Small intestine (tissue), 7 donors: ENCODE data around the gene GDPD5. TPM values are rescaled to one million over a fixed set of nuclear protein-coding genes. Genes with fewer than 3 reads are reported as not detected.
A peak's percentile ranks its signal among the peaks of the same experiment; 100 is the strongest.

Experiments
- DNase-seq, 2 donors: peaks; one replicate each; pipeline versions ENCODE4 v3.0.0 to v3.0.0-alpha.2; 2013
- FAIRE-seq: peaks from 2 replicates; lab custom pipeline; 2012; peaks lifted over from hg19 to GRCh38; lab: Jason Lieb, UNC
- H3K27ac ChIP-seq, 3 donors: one replicate each; pipeline ENCODE4 v1.5.1; 2013; ENCODE audit warnings: low read length in 2 of 3, mild to moderate bottlenecking in 2 of 3, control low read depth in 1 of 3, inconsistent platforms in 1 of 3, low read depth in 1 of 3, moderate library complexity in 1 of 3
- H3K27me3 ChIP-seq, 3 donors: one replicate each; pipeline ENCODE4 v1.6.1; 2013; ENCODE audit warnings: low read length in 3 of 3, inconsistent platforms in 1 of 3; ENCODE audit not compliant: control insufficient read depth in 3 of 3, insufficient read depth in 3 of 3
- H3K36me3 ChIP-seq, 3 donors: one replicate each; pipeline ENCODE4 v1.6.1; 2013; ENCODE audit warnings: low read length in 3 of 3, inconsistent platforms in 1 of 3, low read depth in 1 of 3, mild to moderate bottlenecking in 1 of 3, moderate library complexity in 1 of 3; ENCODE audit not compliant: control insufficient read depth in 3 of 3, insufficient read depth in 2 of 3
- H3K4me1 ChIP-seq, 3 donors: one replicate each; pipeline ENCODE4 v1.6.1; 2013; ENCODE audit warnings: low read length in 2 of 3, inconsistent platforms in 1 of 3, low read depth in 1 of 3, mild to moderate bottlenecking in 1 of 3, moderate library complexity in 1 of 3; ENCODE audit not compliant: control insufficient read depth in 3 of 3, insufficient read depth in 2 of 3
- H3K4me3 ChIP-seq, 3 donors: one replicate each; pipeline ENCODE4 v1.5.1; 2013; ENCODE audit warnings: low read length in 3 of 3, control low read depth in 1 of 3, inconsistent platforms in 1 of 3, low read depth in 1 of 3, mild to moderate bottlenecking in 1 of 3, moderate library complexity in 1 of 3
- H3K9me3 ChIP-seq, 2 donors: one replicate each; pipeline ENCODE4 v1.6.1; 2013; ENCODE audit warnings: low read depth in 1 of 2, low read length in 1 of 2; ENCODE audit not compliant: control insufficient read depth in 2 of 2, insufficient read depth in 1 of 2
- WGBS, 3 donors: extraction: QIAGEN DNeasy Blood & Tissue Kit; methylation state at CpG; one replicate each; pipeline ENCODE4 v1.1.7; 2013; 5-methylcytosine and 5-hydroxymethylcytosine counted together
- polyA plus RNA-seq, 4 donors: library from polyadenylated mRNA; stranded (reverse) in 3 of 4; unstranded in 1 of 4; fragments of 200-250 nt in 3 of 4; fragments of 120-200 nt in 1 of 4; gene quantifications; one replicate each; pipeline versions ENCODE4 v1.2.1 to v1.2.3, GENCODE V29; 2013
- donor health status: healthy with polysubstance abuse.
- donor health status: control.
- donor health status: control.
- donor health status: Bipolar disorder and iron deficiency.
- donor health status: healthy.

GDPD5 gene
- polyA plus RNA-seq, 4 donors, result 1.1 to 82.7 (median 6.1) TPM

- 82 to 89% (median 88%) methylated on average over 3 of the region's 3 CpGs for WGBS, 3 donors
- no peaks in the 10 kb centered on the region for H3K27me3 ChIP-seq
- H3K4me1 ChIP-seq, result peaks cover 0 to 69% (median 0%) of the 10 kb centered on the region in 3 donors
- no peaks in the 10 kb centered on the region for H3K9me3 ChIP-seq
- H3K36me3 ChIP-seq, result peaks cover 0 to 50% (median 0%) of the 10 kb centered on the region in 3 donors
- no peak for DNase-seq
- peak overlapping the region in 1 of 3 donors; percentile 95 for H3K27ac ChIP-seq
- no peak for FAIRE-seq
- no peak overlapping the region for H3K4me3 ChIP-seq
Observed at GRCh38 chr11:75507571-75507970, 18.2 kb downstream of the GDPD5 start.

- no peaks in the 10 kb centered on the region for H3K9me3 ChIP-seq
- 89 to 95% (median 92%) methylated on average over 6 of the region's 6 CpGs for WGBS, 3 donors
- FAIRE-seq, result no peak
- H3K27me3 ChIP-seq, result no peaks in the 10 kb centered on the region
- H3K36me3 ChIP-seq, result peaks cover 0 to 46% (median 0%) of the 10 kb centered on the region in 3 donors
- H3K27ac ChIP-seq, result peak overlapping the region in 1 of 3 donors; percentile 95
- peaks cover 0 to 68% (median 0%) of the 10 kb centered on the region in 3 donors for H3K4me1 ChIP-seq
- H3K4me3 ChIP-seq, result no peak overlapping the region
- DNase-seq, result no peak
Observed at GRCh38 chr11:75506827-75507226, 18.9 kb downstream of the GDPD5 start.

- no peaks in the 10 kb centered on the region for H3K27me3 ChIP-seq
- peaks cover 0 to 67% (median 0%) of the 10 kb centered on the region in 3 donors for H3K4me1 ChIP-seq
- FAIRE-seq (no peak), DNase-seq (peak in 1 of 2 donors; percentile 6)
- 72 to 94% (median 89%) methylated on average over 11 of the region's 11 CpGs for WGBS, 3 donors
- no peak overlapping the region for H3K4me3 ChIP-seq
- H3K36me3 ChIP-seq, result peaks cover 0 to 48% (median 0%) of the 10 kb centered on the region in 3 donors
- no peak overlapping the region for H3K27ac ChIP-seq
- H3K9me3 ChIP-seq, result no peaks in the 10 kb centered on the region
Observed at GRCh38 chr11:75505916-75506692, 19.6 kb downstream of the GDPD5 start.

- peaks cover 0 to 54% (median 0%) of the 10 kb centered on the region in 3 donors for H3K4me1 ChIP-seq
- H3K9me3 ChIP-seq, result no peaks in the 10 kb centered on the region
- H3K4me3 ChIP-seq, result no peak overlapping the region
- DNase-seq (no peak), FAIRE-seq (no peak)
- peaks cover 0 to 54% (median 0%) of the 10 kb centered on the region in 3 donors for H3K36me3 ChIP-seq
- WGBS, 3 donors, result 94 to 96% (median 96%) methylated on average over 5 of the region's 5 CpGs
- H3K27ac ChIP-seq, result no peak overlapping the region
- H3K27me3 ChIP-seq, result no peaks in the 10 kb centered on the region
Observed at GRCh38 chr11:75504501-75504900, 21.2 kb downstream of the GDPD5 start.

GRCh38 chr11:75503531-75504099 is 22.1 kb downstream of the GDPD5 start:
- no peak for FAIRE-seq
- DNase-seq, result no peak
- WGBS, 3 donors, result 88 to 93% (median 90%) methylated on average over 5 of the region's 5 CpGs
- Histone ChIP-seq H3K36me3 (peaks cover 0 to 50% (median 0%) of the 10 kb centered on the region in 3 donors), H3K4me3 (no peak overlapping the region), H3K27me3 (no peaks in the 10 kb centered on the region), H3K9me3 (no peaks in the 10 kb centered on the region), H3K4me1 (peaks cover 0 to 48% (median 0%) of the 10 kb centered on the region in 3 donors), H3K27ac (no peak overlapping the region)

- Histone ChIP-seq H3K36me3 (peaks cover 0 to 51% (median 0%) of the 10 kb centered on the region in 3 donors), H3K4me3 (no peak overlapping the region), H3K4me1 (peaks cover 0 to 35% (median 0%) of the 10 kb centered on the region in 3 donors), H3K27ac (no peak overlapping the region), H3K27me3 (no peaks in the 10 kb centered on the region), H3K9me3 (no peaks in the 10 kb centered on the region)
- WGBS, 3 donors, result 82 to 92% (median 83%) methylated on average over 1 of the region's 1 CpG
- DNase-seq (no peak), FAIRE-seq (no peak)
Observed at GRCh38 chr11:75502138-75502537, 23.6 kb downstream of the GDPD5 start.

- Histone ChIP-seq H3K27ac (no peak overlapping the region), H3K4me3 (no peak overlapping the region), H3K9me3 (no peaks in the 10 kb centered on the region), H3K27me3 (no peaks in the 10 kb centered on the region), H3K36me3 (peaks cover 0 to 45% (median 0%) of the 10 kb centered on the region in 3 donors), H3K4me1 (peaks cover 0 to 31% (median 0%) of the 10 kb centered on the region in 3 donors)
- FAIRE-seq, result no peak
- WGBS, 3 donors, result 90 to 92% (median 92%) methylated on average over 4 of the region's 4 CpGs
- no peak for DNase-seq
Observed at GRCh38 chr11:75500742-75501141, 25.0 kb downstream of the GDPD5 start.

- H3K9me3 ChIP-seq, result no peaks in the 10 kb centered on the region
- 62 to 70% (median 66%) methylated on average over 8 of the region's 8 CpGs for WGBS, 3 donors
- no peak overlapping the region for H3K4me3 ChIP-seq
- peak overlapping the region in 1 of 3 donors; percentile 57 for H3K27ac ChIP-seq
- no peak for DNase-seq
- H3K27me3 ChIP-seq, result no peaks in the 10 kb centered on the region
- FAIRE-seq, result no peak
- peaks cover 0 to 23% (median 0%) of the 10 kb centered on the region in 3 donors for H3K4me1 ChIP-seq
- peaks cover 0 to 42% (median 0%) of the 10 kb centered on the region in 3 donors for H3K36me3 ChIP-seq
Observed at GRCh38 chr11:75499423-75500190, 26.1 kb downstream of the GDPD5 start.
